K562 (cell line): ENCODE results near the gene KIF1A. TPM values are rescaled to one million over a fixed set of nuclear protein-coding genes. Genes with fewer than 3 reads are reported as not detected.

Experiments
- ATAC-seq: fragments of 200-7000 bp; cut with Tn5 transposase; 3 replicates; pipeline ENCODE4 v1.9.1; 2020; ENCODE audit warnings: moderate library complexity
- BruUV-seq: library from RNA; stranded (reverse); fragments of 400-500 nt; replicated peaks from 2 replicates; lab custom pipeline; 2021; lab: Mats Ljungman, UMichigan
- CTCF ChIA-PET: fragments of 300-600 bp; formaldehyde crosslinking; extraction: SDS; loops from one replicate; lab custom pipeline; 2021; ENCODE audit warnings: low intra/inter-chr PET ratio; lab: Yijun Ruan, JAX
- POLR2A ChIA-PET: fragments of 300-600, 350-650 bp; sonication (Branson Sonifier 250); formaldehyde crosslinking; extraction: SDS; loops from one replicate; lab custom pipeline; 2021; ENCODE audit warnings: antibody characterized with exemption, inconsistent platforms; lab: Yijun Ruan, JAX
- DNase-seq, 4 experiments: peaks; one replicate each; pipeline versions ENCODE4 v3.0.0 to v3.0.0-alpha.2; 2011 to 2018; ENCODE audit warnings: low spot score in 3 of 4, mixed read lengths in 3 of 4; ENCODE audit errors: extremely low read depth in 1 of 4
- FAIRE-seq: peaks from 2 replicates; lab custom pipeline; 2011; peaks lifted over from hg19 to GRCh38; lab: Jason Lieb, UNC
- H2AFZ ChIP-seq: 2 replicates; pipeline ENCODE4 v1.6.0; 2011; ENCODE audit warnings: low read depth, low read length, control low read depth, inconsistent platforms
- H3K27ac ChIP-seq: fragments of 200-600 bp; 3 replicates; pipeline ENCODE4 v1.8.0; 2011; ENCODE audit warnings: low read depth, mild to moderate bottlenecking, control low read depth, inconsistent platforms, low read length, moderate library complexity, mixed read lengths; ENCODE audit errors: extremely low read depth
- H3K27me3 ChIP-seq, 2 experiments: fragments of 300-600 bp in 1 of 2; 2 replicates in 1 of 2; 3 replicates in 1 of 2; pipeline versions ENCODE4 v1.6.0 to v1.8.0; 2011; ENCODE audit warnings: inconsistent platforms in 2 of 2, low read length in 2 of 2, mild to moderate bottlenecking in 1 of 2, mixed read lengths in 1 of 2, moderate library complexity in 1 of 2; ENCODE audit not compliant: control insufficient read depth in 2 of 2, insufficient read depth in 2 of 2
- H3K36me3 ChIP-seq: fragments of 300-600 bp; 3 replicates; pipeline ENCODE4 v1.8.0; 2011; ENCODE audit warnings: mild to moderate bottlenecking, low read length, inconsistent platforms; ENCODE audit not compliant: control insufficient read depth, insufficient read depth
- H3K4me1 ChIP-seq, 2 experiments: fragments of 200-600 bp in 1 of 2; replicated peaks in 1 of 2; 2 replicates in 1 of 2; 3 replicates in 1 of 2; pipeline versions ENCODE4 v1.5.1 to v1.8.0; 2011; ENCODE audit warnings: inconsistent platforms in 2 of 2, low read length in 2 of 2, mild to moderate bottlenecking in 1 of 2, mixed read lengths in 1 of 2, moderate library complexity in 1 of 2; ENCODE audit not compliant: control insufficient read depth in 2 of 2, insufficient read depth in 2 of 2
- H3K4me2 ChIP-seq: 2 replicates; pipeline ENCODE4 v1.6.1; 2011; ENCODE audit warnings: low read length, control low read depth, inconsistent platforms, mixed read lengths; ENCODE audit not compliant: insufficient read depth
- H3K4me3 ChIP-seq: fragments of 200-600 bp; sonication (generic), shearing (Covaris generic); 2 replicates; pipeline ENCODE4 v1.5.1; 2016; ENCODE audit warnings: control low read depth, inconsistent platforms
- H3K79me2 ChIP-seq: fragments of 200-600 bp; 3 replicates; pipeline ENCODE4 v1.8.0; 2011; ENCODE audit warnings: low read length, inconsistent platforms; ENCODE audit not compliant: control insufficient read depth, insufficient read depth
- H3K9ac ChIP-seq, 2 experiments: 2 replicates each; pipeline versions ENCODE4 v1.6.0 to v1.6.1; 2011; ENCODE audit warnings: low read depth in 2 of 2, low read length in 2 of 2, control low read depth in 1 of 2, inconsistent platforms in 1 of 2, mild to moderate bottlenecking in 1 of 2, mixed read lengths in 1 of 2; ENCODE audit not compliant: insufficient read depth in 1 of 2
- H3K9me1 ChIP-seq: one replicate; pipeline ENCODE4 v1.6.0; 2011; ENCODE audit warnings: inconsistent platforms, mild to moderate bottlenecking, low read length, moderate library complexity; ENCODE audit not compliant: control insufficient read depth, insufficient read depth
- H3K9me3 ChIP-seq: replicated peaks from 2 replicates; pipeline ENCODE4 v1.5.1; 2011; ENCODE audit warnings: low read depth, low read length, inconsistent platforms; ENCODE audit not compliant: control insufficient read depth, insufficient read depth
- H4K20me1 ChIP-seq: replicated peaks from 2 replicates; pipeline ENCODE4 v1.6.1; 2011; ENCODE audit warnings: low read length, inconsistent platforms, mixed read lengths; ENCODE audit not compliant: control insufficient read depth, insufficient read depth
- CEBPB ChIP-seq: fragments of 450-650 bp; IDR thresholded peaks from 2 replicates; pipeline ENCODE4 v1.6.1; 2016; ENCODE audit warnings: missing genetic modification characterization, missing compliant biosample characterization
- DDX20 ChIP-seq: fragments of 450-650 bp; IDR thresholded peaks from 2 replicates; pipeline ENCODE4 v1.6.1; 2016; ENCODE audit warnings: missing genetic modification characterization, low read depth, mild to moderate bottlenecking, missing compliant biosample characterization, moderate library complexity
- KHSRP ChIP-seq: fragments of 450-650 bp; IDR thresholded peaks from 2 replicates; pipeline ENCODE4 v1.6.1; 2017
- MAFG ChIP-seq: fragments of 450-650 bp; conservative IDR thresholded peaks from 2 replicates; pipeline ENCODE4 v1.6.1; 2016; ENCODE audit warnings: missing genetic modification characterization, missing compliant biosample characterization
- NFATC3 ChIP-seq: fragments of 450-650 bp; IDR thresholded peaks from 2 replicates; pipeline ENCODE4 v1.6.1; 2017; ENCODE audit warnings: mild to moderate bottlenecking
- PPARD ChIP-seq: fragments of 250-450 bp; sonication (Bioruptor Pico); IDR thresholded peaks from 2 replicates; pipeline ENCODE4 v1.8.0; 2022; ENCODE audit warnings: inconsistent platforms, mild to moderate bottlenecking, moderate library complexity
- RBM25 ChIP-seq: fragments of 200-400 bp; formaldehyde crosslinking; IDR thresholded peaks from 2 replicates; pipeline ENCODE4 v1.6.1; 2018; ENCODE audit warnings: low read length, low read depth, moderate library complexity; ENCODE audit not compliant: severe bottlenecking
- SMAD2 ChIP-seq: fragments of 150-350 bp; IDR thresholded peaks from 2 replicates; pipeline ENCODE4 v1.6.1; 2014; ENCODE audit warnings: low read depth, mild to moderate bottlenecking, low read length
- SNIP1 ChIP-seq: fragments of 450-650 bp; IDR thresholded peaks from 2 replicates; pipeline ENCODE4 v1.7.1; 2017; ENCODE audit warnings: low read depth, mild to moderate bottlenecking
- SRSF9 ChIP-seq: fragments of 200-400 bp; formaldehyde crosslinking; IDR thresholded peaks from 2 replicates; pipeline ENCODE4 v1.6.1; 2017; ENCODE audit warnings: low read depth, low read length, borderline replicate concordance
- YBX1 ChIP-seq: fragments of 450-650 bp; IDR thresholded peaks from 2 replicates; pipeline ENCODE4 v1.7.1; 2016; ENCODE audit warnings: mild to moderate bottlenecking
- ZEB2 ChIP-seq: fragments of 450-650 bp; IDR thresholded peaks from 2 replicates; pipeline ENCODE4 v1.6.1; 2016
- ZFP36 ChIP-seq: fragments of 150-350 bp; IDR thresholded peaks from 2 replicates; pipeline ENCODE4 v1.6.1; 2018; ENCODE audit warnings: low read length, low read depth; ENCODE audit not compliant: partially characterized antibody
- ZNF197 ChIP-seq: fragments of 200-800 bp; sonication (Bioruptor generic); IDR thresholded peaks from 2 replicates; pipeline ENCODE4 v1.6.1; 2016; ENCODE audit warnings: low read depth, missing genetic modification characterization, missing compliant biosample characterization
- WGBS: fragments of 100-300 bp; shearing (Covaris generic); methylation state at CpG from one replicate; pipeline ENCODE4 v1.1.6; 2016; ENCODE audit warnings: low coverage, mixed read lengths; ENCODE audit not compliant: insufficient coverage; ENCODE audit errors: missing lambda C conversion rate; 5-methylcytosine and 5-hydroxymethylcytosine counted together
- in situ Hi-C: fragments of 300-500 bp; cut with MboI; formaldehyde crosslinking; loops from 4 replicates; pipeline ENCODE4 v1.15.0; 2018; ENCODE audit warnings: inconsistent platforms, mixed read lengths
- intact Hi-C: fragments of 100-400 bp; cut with micrococcal nuclease; formaldehyde crosslinking; loops from 2 replicates; pipeline ENCODE4 v1.14.2; 2022
- polyA plus RNA-seq, 8 experiments: library from polyadenylated mRNA; depleted of rRNA in 4 of 8; stranded (reverse) in 5 of 8; unstranded in 3 of 8; fragments of >200 nt; fragmentation: Nextera tagmentation in 2 of 8; fragmentation: Illumina TruSeq in 1 of 8; extraction: Ambion mirVana in 2 of 8; extraction: Trizol in 1 of 8; gene quantifications; 2 replicates each; pipeline versions ENCODE4 v1.2.1 to v1.2.3, GENCODE V29; 2011 to 2014; ENCODE audit warnings: inconsistent platforms in 1 of 8, missing spikeins in 1 of 8
- total RNA-seq, 7 experiments: library from RNA; depleted of rRNA in 6 of 7; stranded (reverse); fragments of >200 nt in 6 of 7; fragmentation: Illumina TruSeq in 2 of 7; extraction: Trizol in 2 of 7; gene quantifications; 2 replicates each; pipeline versions ENCODE4 v1.2.1 to v1.2.3, GENCODE V29; 2011 to 2021; ENCODE audit warnings: low replicate concordance in 1 of 7
- TF ChIP-seq, protein P1 (sequence below): fragments of 200-800 bp; sonication (Bioruptor generic); IDR thresholded peaks from 2 replicates; pipeline ENCODE4 v1.6.1; 2017; ENCODE audit warnings: missing genetic modification characterization, missing compliant biosample characterization
- TF ChIP-seq, protein P2 (sequence below): fragments of 250-450 bp; sonication (Bioruptor Pico); IDR thresholded peaks from 2 replicates; pipeline ENCODE4 v1.8.0; 2022; ENCODE audit warnings: inconsistent platforms, mild to moderate bottlenecking, moderate library complexity, borderline replicate concordance

KIF1A gene
- total and polyA plus RNA-seq, 9 of the 15 experiments (the other 6 are each of a cell fraction or from before 2014, with no cell fraction given), result 0.07 to 1.4 (median 0.45) TPM; not detected in 2

DNA sequence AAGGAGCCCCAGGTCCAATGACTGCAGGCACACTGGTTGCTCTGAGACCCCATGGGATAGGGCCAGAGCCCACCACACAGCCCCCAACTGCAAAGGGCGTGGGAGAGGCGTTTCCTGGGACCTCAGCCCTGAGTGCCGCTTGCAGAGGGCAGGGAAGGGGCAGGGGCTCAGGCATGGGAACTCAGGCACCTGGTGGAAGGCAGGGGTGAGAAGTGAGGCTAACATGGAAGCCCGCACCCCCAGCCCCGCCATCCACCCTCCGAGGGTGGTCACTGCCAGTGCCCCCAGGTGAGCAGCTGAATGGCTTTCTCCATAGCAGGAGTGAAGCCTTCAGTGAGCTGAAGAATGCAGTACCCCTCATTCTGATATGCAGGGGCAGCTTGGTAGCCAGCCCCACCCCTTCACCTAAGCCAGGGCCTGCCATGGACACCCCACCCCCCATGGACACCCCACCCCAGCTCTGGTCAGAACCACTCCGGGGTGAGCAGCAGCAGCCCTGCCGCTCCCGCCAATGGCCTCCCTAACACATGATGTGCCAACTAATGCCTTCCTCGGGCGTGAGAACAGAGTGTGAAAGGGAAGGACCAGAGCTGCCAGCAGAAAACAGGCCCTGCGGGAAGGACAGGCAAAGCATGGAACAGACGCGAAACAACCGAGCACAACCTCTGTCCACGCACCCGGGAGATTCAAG, 6.6 kb downstream of the KIF1A start:
- Histone ChIP-seq H3K9ac (no peak overlapping the region), H3K36me3 (no peaks in the 10 kb centered on the region), H3K27me3 (no peaks in the 10 kb centered on the region; a peak in 1 of 5 replicates), H3K4me1 (no peaks in the 10 kb centered on the region), H3K9me1 (no peaks in the 10 kb centered on the region), H2AFZ (no peak overlapping the region), H3K4me2 (no peak overlapping the region), H3K79me2 (no peaks in the 10 kb centered on the region), H3K4me3 (no peak overlapping the region), H3K9me3 (no peaks in the 10 kb centered on the region), H3K27ac (no peak overlapping the region), H4K20me1 (no peaks in the 10 kb centered on the region)
- BruUV-seq, result no TSS peak
- no peak for ATAC-seq
- CTCF ChIA-PET, result no interaction called here
- no peak for FAIRE-seq
- WGBS, result 0% methylated on average over 13 of the region's 17 CpGs
- POLR2A ChIA-PET, result no interaction called here
- no peak for DNase-seq
- intact Hi-C loops (no loop called here), in situ Hi-C loops (no loop called here)
- TF ChIP-seq ZNF197 (no peak), SNIP1 (no peak), MAFG (no peak), RBM25 (no peak)

DNA sequence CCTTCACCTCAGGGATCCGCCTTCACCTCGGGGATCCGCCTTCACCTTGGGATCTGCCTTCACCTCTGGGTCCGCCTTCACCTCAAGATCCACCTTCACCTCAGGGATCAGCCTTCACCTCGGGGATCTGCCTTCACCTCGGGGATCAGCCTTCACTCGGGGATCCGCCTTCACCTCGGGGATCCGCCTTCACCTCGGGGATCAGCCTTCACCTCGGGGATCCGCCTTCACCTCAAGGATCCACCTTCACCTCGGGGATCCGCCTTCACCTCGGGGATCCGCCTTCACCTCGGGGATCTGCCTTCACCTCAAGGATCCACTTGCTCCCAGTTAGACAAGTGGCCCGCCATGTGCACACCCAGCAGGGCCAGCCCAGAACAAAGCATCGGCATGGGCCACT, 7.3 kb downstream of the KIF1A start:
- no peak overlapping the region for H3K9ac ChIP-seq
- H3K4me3 ChIP-seq, result no peak overlapping the region
- no peaks in the 10 kb centered on the region for H3K9me1 ChIP-seq
- H3K9me3 ChIP-seq, result no peaks in the 10 kb centered on the region
- no peaks in the 10 kb centered on the region for H4K20me1 ChIP-seq
- BruUV-seq, result no TSS peak
- in situ Hi-C loops, result no loop called here
- no peak for DNase-seq
- 5% methylated on average over 14 of the region's 20 CpGs for WGBS
- H3K4me2 ChIP-seq, result no peak overlapping the region
- ChIA-PET CTCF (no interaction called here), POLR2A (no interaction called here)
- no peaks in the 10 kb centered on the region for H3K4me1 ChIP-seq
- no peak for ATAC-seq
- H2AFZ ChIP-seq, result no peak overlapping the region
- no peaks in the 10 kb centered on the region for H3K79me2 ChIP-seq
- H3K27me3 ChIP-seq, result no peaks in the 10 kb centered on the region; a peak in 2 of 5 replicates
- no peak overlapping the region for H3K27ac ChIP-seq
- intact Hi-C loops, result no loop called here
- H3K36me3 ChIP-seq, result no peaks in the 10 kb centered on the region
- no peak for FAIRE-seq
- no peak for TF ChIP-seq YBX1
- TF ChIP-seq SRSF9, result no peak
- no peak for TF ChIP-seq KHSRP
- no peak for TF ChIP-seq DDX20
- no peak for TF ChIP-seq ZFP36
- TF ChIP-seq, protein P1, sequence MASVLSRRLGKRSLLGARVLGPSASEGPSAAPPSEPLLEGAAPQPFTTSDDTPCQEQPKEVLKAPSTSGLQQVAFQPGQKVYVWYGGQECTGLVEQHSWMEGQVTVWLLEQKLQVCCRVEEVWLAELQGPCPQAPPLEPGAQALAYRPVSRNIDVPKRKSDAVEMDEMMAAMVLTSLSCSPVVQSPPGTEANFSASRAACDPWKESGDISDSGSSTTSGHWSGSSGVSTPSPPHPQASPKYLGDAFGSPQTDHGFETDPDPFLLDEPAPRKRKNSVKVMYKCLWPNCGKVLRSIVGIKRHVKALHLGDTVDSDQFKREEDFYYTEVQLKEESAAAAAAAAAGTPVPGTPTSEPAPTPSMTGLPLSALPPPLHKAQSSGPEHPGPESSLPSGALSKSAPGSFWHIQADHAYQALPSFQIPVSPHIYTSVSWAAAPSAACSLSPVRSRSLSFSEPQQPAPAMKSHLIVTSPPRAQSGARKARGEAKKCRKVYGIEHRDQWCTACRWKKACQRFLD (CRISPR knock-in tag), result no peak
- TF ChIP-seq, protein P2, sequence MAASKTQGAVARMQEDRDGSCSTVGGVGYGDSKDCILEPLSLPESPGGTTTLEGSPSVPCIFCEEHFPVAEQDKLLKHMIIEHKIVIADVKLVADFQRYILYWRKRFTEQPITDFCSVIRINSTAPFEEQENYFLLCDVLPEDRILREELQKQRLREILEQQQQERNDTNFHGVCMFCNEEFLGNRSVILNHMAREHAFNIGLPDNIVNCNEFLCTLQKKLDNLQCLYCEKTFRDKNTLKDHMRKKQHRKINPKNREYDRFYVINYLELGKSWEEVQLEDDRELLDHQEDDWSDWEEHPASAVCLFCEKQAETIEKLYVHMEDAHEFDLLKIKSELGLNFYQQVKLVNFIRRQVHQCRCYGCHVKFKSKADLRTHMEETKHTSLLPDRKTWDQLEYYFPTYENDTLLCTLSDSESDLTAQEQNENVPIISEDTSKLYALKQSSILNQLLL, result no peak
- no peak for TF ChIP-seq NFATC3
- TF ChIP-seq SMAD2, result no peak
- TF ChIP-seq PPARD (CRISPR knock-in tag), result no peak
- TF ChIP-seq CEBPB (tag), result no peak
- TF ChIP-seq ZEB2, result no peak
